ENCODE results near the gene C17orf78. TPM values are rescaled to one million over a fixed set of nuclear protein-coding genes. Genes with fewer than 3 reads are reported as not detected.
A peak's percentile ranks its signal among the peaks of the same experiment; 100 is the strongest.
"Not testable (repeated sequence)": the region's sequence is repeated elsewhere in the genome, so short reads cannot be mapped to it uniquely, and the experiment has no call there.

C17orf78 gene
- total and polyA plus RNA-seq, 5 donors from 2014 or later: 0.09 TPM; not detected in 4

- Mint-ChIP-seq H3K27me3 (peaks cover 4% of the 10 kb centered on the region), H3K27ac (peak overlapping the region in 1 of 3 donors; percentile 76), H3K9me3 (no peaks in the 10 kb centered on the region), H3K36me3 (no peaks in the 10 kb centered on the region), H3K4me1 (peaks cover 0 to 20% (median 12%) of the 10 kb centered on the region in 4 donors), H3K4me3 (no peak overlapping the region)
- Histone ChIP-seq H3K36me3 (ENCODE audit: control insufficient read depth, insufficient read depth, low read length) (no peaks in the 10 kb centered on the region), H3K4me3 (ENCODE audit: low read depth, low read length) (no peak overlapping the region), H3K9me3 (ENCODE audit: control insufficient read depth in 2 of 2, low read length in 2 of 2) (no peaks in the 10 kb centered on the region), H3K4me1 (ENCODE audit: control insufficient read depth, insufficient read depth, low read length, poor library complexity, severe bottlenecking) (peaks cover 8% of the 10 kb centered on the region), H3K27me3 (ENCODE audit: control insufficient read depth, insufficient read depth, low read length) (no peaks in the 10 kb centered on the region), H3K27ac (ENCODE audit: insufficient read depth, low read length, poor library complexity, severe bottlenecking) (no peak overlapping the region)
- no peak for DNase-seq
- no peak for ATAC-seq (ENCODE audit: low read depth in 2 of 2)
Measured at GRCh38 chr17:37391146-37391545, 15.4 kb downstream of the C17orf78 start.

DNA sequence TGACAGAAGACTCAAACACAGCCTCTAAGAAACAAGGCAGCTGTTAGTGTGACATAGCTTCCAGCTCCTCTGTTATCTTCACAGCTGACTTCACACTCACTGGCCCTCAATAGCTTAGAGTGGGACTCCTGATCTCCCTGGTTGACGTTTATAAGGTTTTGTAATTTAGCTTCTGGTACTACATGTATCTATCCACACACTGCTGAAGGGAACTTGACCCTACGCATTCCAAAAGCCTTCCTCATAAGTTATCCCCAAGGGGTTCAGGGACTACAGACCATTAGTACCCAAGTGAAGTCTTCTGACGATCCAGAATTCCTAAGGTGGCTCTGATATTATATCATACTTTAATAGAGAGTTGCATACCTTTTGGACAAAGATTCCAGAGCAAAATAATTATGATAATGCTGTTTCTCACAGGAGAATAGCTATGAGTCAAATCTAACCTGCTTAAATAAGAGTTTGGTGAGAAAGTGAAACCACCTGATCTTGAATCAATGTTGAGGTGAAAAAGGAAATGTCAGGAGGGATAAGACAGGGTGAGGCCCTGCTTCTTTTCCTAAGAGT, 16.3 kb downstream of the C17orf78 start:
- no peaks in the 10 kb centered on the region for H3K9me3 ChIP-seq (ENCODE audit: control insufficient read depth in 2 of 2, low read length in 2 of 2)
- H3K27ac ChIP-seq (ENCODE audit: insufficient read depth, low read length, poor library complexity, severe bottlenecking): no peak overlapping the region
- peaks cover 8% of the 10 kb centered on the region for H3K4me1 ChIP-seq (ENCODE audit: control insufficient read depth, insufficient read depth, low read length, poor library complexity, severe bottlenecking)
- H3K9me3 Mint-ChIP-seq: no peaks in the 10 kb centered on the region
- no peaks in the 10 kb centered on the region for H3K36me3 Mint-ChIP-seq
- H3K4me3 Mint-ChIP-seq: peak overlapping the region in 1 of 4 donors; percentile 26
- no peaks in the 10 kb centered on the region for H3K36me3 ChIP-seq (ENCODE audit: control insufficient read depth, insufficient read depth, low read length)
- peak overlapping the region; percentile 49 for H3K4me3 ChIP-seq (ENCODE audit: low read depth, low read length)
- H3K27ac Mint-ChIP-seq: peak overlapping the region in 2 of 3 donors; percentile 26 to 76
- DNase-seq (peak in 1 of 3 donors; percentile 64), ATAC-seq (ENCODE audit: low read depth in 2 of 2) (no peak)
- peaks cover 0 to 20% (median 12%) of the 10 kb centered on the region in 4 donors for H3K4me1 Mint-ChIP-seq
- peaks cover 4% of the 10 kb centered on the region for H3K27me3 Mint-ChIP-seq
- no peaks in the 10 kb centered on the region for H3K27me3 ChIP-seq (ENCODE audit: control insufficient read depth, insufficient read depth, low read length)

DNA sequence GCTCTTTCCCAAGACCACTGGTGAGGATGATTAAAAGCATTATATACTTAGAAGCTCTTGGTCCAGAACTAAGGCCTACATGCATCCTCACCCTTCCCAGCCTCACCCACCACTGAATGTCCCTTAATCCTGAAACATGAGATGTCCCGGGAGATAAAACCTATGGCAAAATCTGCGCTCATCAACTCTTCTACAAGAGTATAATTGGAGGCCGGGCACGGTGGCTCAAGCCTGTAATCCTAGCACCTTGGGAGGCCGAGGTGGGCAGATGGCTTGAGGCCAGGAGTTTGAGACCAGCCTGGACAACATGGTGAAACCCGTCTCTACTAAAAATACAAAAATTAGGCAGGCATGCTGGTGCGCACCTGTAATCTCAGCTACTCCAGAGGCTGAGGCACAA, 17.6 kb downstream of the C17orf78 start:
- no peak for ATAC-seq (ENCODE audit: low read depth in 2 of 2)
- H3K27ac Mint-ChIP-seq: no peak overlapping the region
- no peaks in the 10 kb centered on the region for H3K9me3 Mint-ChIP-seq
- H3K27me3 ChIP-seq (ENCODE audit: control insufficient read depth, insufficient read depth, low read length): no peaks in the 10 kb centered on the region
- no peaks in the 10 kb centered on the region for H3K36me3 ChIP-seq (ENCODE audit: control insufficient read depth, insufficient read depth, low read length)
- H3K4me1 Mint-ChIP-seq: peaks cover 0 to 20% (median 15%) of the 10 kb centered on the region in 4 donors
- peaks cover 8% of the 10 kb centered on the region for H3K4me1 ChIP-seq (ENCODE audit: control insufficient read depth, insufficient read depth, low read length, poor library complexity, severe bottlenecking)
- no peaks in the 10 kb centered on the region for H3K9me3 ChIP-seq (ENCODE audit: control insufficient read depth in 2 of 2, low read length in 2 of 2)
- H3K27me3 Mint-ChIP-seq: peaks cover 4% of the 10 kb centered on the region
- H3K27ac ChIP-seq (ENCODE audit: insufficient read depth, low read length, poor library complexity, severe bottlenecking): no peak overlapping the region
- H3K36me3 Mint-ChIP-seq: no peaks in the 10 kb centered on the region
- no peak overlapping the region for H3K4me3 Mint-ChIP-seq
- H3K4me3 ChIP-seq (ENCODE audit: low read depth, low read length): no peak overlapping the region
- no peak for DNase-seq

DNA sequence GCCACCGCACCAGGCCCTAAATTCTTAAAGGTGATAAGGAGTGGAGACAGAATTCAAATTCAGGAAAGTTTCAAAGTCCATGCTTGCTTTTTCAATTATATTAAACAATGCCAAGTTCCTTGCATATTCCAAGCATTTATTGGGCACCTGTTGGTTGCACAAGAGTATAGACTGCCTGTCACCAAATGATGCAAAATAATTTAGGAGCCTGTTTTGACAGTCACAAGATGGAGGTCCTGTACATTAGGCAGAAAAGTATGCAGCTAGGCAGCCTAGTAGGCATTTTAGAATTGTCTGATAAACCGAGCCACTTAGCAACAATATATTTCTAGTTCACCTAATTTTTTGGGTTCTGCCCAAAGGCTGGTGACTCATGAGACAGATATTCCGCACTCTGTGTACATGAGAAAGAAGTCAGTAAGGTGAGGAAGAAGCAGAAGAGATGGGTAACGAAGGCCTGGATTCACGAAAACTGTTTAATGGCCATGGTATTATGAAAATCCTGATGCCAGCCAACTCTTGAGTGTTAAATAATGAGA, 23.5 kb downstream of the C17orf78 start:
- no peaks in the 10 kb centered on the region for H3K9me3 ChIP-seq (ENCODE audit: control insufficient read depth in 2 of 2, low read length in 2 of 2)
- Mint-ChIP-seq H3K27ac (no peak overlapping the region), H3K27me3 (no peaks in the 10 kb centered on the region), H3K4me3 (no peak overlapping the region), H3K4me1 (peaks cover 3 to 20% (median 18%) of the 10 kb centered on the region in 4 donors), H3K36me3 (no peaks in the 10 kb centered on the region), H3K9me3 (no peaks in the 10 kb centered on the region)
- no peaks in the 10 kb centered on the region for H3K4me1 ChIP-seq (ENCODE audit: control insufficient read depth, insufficient read depth, low read length, poor library complexity, severe bottlenecking)
- DNase-seq (no peak), ATAC-seq (ENCODE audit: low read depth in 2 of 2) (no peak)
- H3K36me3 ChIP-seq (ENCODE audit: control insufficient read depth, insufficient read depth, low read length): no peaks in the 10 kb centered on the region
- no peak overlapping the region for H3K27ac ChIP-seq (ENCODE audit: insufficient read depth, low read length, poor library complexity, severe bottlenecking)
- no peak overlapping the region for H3K4me3 ChIP-seq (ENCODE audit: low read depth, low read length)
- H3K27me3 ChIP-seq (ENCODE audit: control insufficient read depth, insufficient read depth, low read length): no peaks in the 10 kb centered on the region

- no peaks in the 10 kb centered on the region for H3K36me3 Mint-ChIP-seq
- peak overlapping the region in 1 of 4 donors; percentile 21 for H3K4me3 Mint-ChIP-seq
- no peaks in the 10 kb centered on the region for H3K27me3 ChIP-seq (ENCODE audit: control insufficient read depth, insufficient read depth, low read length)
- no peak overlapping the region for H3K4me3 ChIP-seq (ENCODE audit: low read depth, low read length)
- H3K27me3 Mint-ChIP-seq: no peaks in the 10 kb centered on the region
- H3K27ac Mint-ChIP-seq: peak overlapping the region in 1 of 3 donors; percentile 76
- no peak overlapping the region for H3K27ac ChIP-seq (ENCODE audit: insufficient read depth, low read length, poor library complexity, severe bottlenecking)
- DNase-seq (no peak), ATAC-seq (ENCODE audit: low read depth in 2 of 2) (no peak)
- H3K4me1 ChIP-seq (ENCODE audit: control insufficient read depth, insufficient read depth, low read length, poor library complexity, severe bottlenecking): peaks cover 4% of the 10 kb centered on the region
- H3K9me3 Mint-ChIP-seq: no peaks in the 10 kb centered on the region
- H3K9me3 ChIP-seq (ENCODE audit: control insufficient read depth in 2 of 2, low read length in 2 of 2): no peaks in the 10 kb centered on the region
- no peaks in the 10 kb centered on the region for H3K36me3 ChIP-seq (ENCODE audit: control insufficient read depth, insufficient read depth, low read length)
- peaks cover 10 to 31% (median 27%) of the 10 kb centered on the region in 4 donors for H3K4me1 Mint-ChIP-seq
Measured at GRCh38 chr17:37400505-37400904, 24.7 kb downstream of the C17orf78 start.

DNA sequence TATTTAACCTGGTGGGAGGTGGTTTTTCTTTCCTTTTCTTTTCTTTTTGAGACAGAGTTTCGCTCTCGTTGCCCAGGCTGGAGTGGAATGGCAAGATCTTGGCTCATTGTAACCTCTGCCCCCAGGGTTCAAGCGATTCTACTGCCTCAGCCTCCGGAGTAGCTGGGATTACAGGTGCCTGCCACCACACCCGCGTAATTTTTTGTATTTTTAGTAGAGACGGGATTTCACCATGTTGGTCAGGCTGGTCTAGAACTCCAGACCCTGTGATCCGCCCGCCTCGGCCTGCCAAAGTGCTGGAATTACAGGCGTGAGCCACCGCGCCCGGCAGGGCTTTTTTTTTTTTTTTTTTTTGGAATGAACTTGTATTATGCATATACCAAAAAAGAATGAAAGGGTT, 29.7 kb downstream of the C17orf78 start:
- DNase-seq; H3K27ac ChIP-seq (ENCODE audit: insufficient read depth, low read length, poor library complexity, severe bottlenecking); H3K9me3 Mint-ChIP-seq; H3K27me3 Mint-ChIP-seq; ATAC-seq (ENCODE audit: low read depth in 2 of 2); H3K9me3 ChIP-seq (ENCODE audit: control insufficient read depth in 2 of 2, low read length in 2 of 2); H3K36me3 ChIP-seq (ENCODE audit: control insufficient read depth, insufficient read depth, low read length); H3K36me3 Mint-ChIP-seq; H3K27me3 ChIP-seq (ENCODE audit: control insufficient read depth, insufficient read depth, low read length): not testable (repeated sequence)
- Mint-ChIP-seq H3K4me1 (peaks cover 13 to 61% (median 45%) of the 10 kb centered on the region in 4 donors), H3K4me3 (peak overlapping the region; percentile 95 to 98 (median 96)), H3K27ac (peak overlapping the region in 1 of 3 donors; percentile 95)
- H3K4me3 ChIP-seq (ENCODE audit: low read depth, low read length): peak overlapping the region; percentile 85
- peaks cover 16% of the 10 kb centered on the region for H3K4me1 ChIP-seq (ENCODE audit: control insufficient read depth, insufficient read depth, low read length, poor library complexity, severe bottlenecking)

DNA sequence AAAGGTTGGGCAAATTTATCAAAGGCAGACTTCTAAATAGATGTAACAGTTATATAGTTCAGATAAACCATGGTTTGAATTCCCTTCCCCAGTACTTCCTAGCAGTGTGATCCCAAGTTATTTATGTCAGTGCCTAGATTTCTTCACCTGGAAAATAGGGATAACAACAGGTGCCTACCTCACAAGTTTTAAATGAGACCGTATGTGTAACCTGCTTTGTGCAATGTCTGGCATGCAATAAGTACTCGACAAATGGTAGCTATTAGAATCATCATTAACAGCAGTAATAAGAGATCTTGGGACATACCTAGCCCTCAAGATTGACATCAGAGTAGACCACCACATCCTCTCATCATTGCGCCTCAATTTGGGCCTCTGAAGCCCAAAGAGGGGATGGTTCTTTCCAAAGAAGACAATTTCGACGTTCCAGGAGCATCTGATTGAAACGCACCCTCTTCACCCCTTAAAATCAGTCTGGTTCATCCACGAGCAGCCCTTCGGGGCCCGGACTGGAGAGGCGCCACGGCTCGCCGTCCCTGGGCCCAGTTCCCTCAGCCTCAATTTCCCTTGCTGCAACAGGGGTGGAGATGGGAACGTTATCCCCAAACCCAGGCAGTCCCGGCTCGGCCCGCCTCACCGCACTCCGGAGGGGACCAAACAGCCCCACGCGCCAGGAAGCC, 30.3 kb downstream of the C17orf78 start:
- peaks cover 13 to 67% (median 49%) of the 10 kb centered on the region in 4 donors for H3K4me1 Mint-ChIP-seq
- DNase-seq: no peak

More for the DNA sequence above, 30.3 kb downstream of the C17orf78 start:
- Histone ChIP-seq H3K4me3 (ENCODE audit: low read depth, low read length) (peak overlapping the region; percentile 85), H3K27me3 (ENCODE audit: control insufficient read depth, insufficient read depth, low read length) (no peaks in the 10 kb centered on the region), H3K4me1 (ENCODE audit: control insufficient read depth, insufficient read depth, low read length, poor library complexity, severe bottlenecking) (peaks cover 16% of the 10 kb centered on the region), H3K27ac (ENCODE audit: insufficient read depth, low read length, poor library complexity, severe bottlenecking) (peak overlapping the region; percentile 62), H3K36me3 (ENCODE audit: control insufficient read depth, insufficient read depth, low read length) (peaks cover under 1% of the 10 kb centered on the region), H3K9me3 (ENCODE audit: control insufficient read depth in 2 of 2, low read length in 2 of 2) (no peaks in the 10 kb centered on the region)
- no peaks in the 10 kb centered on the region for H3K36me3 Mint-ChIP-seq
- ATAC-seq (ENCODE audit: low read depth in 2 of 2): peak in 1 of 2 donors; percentile 24
- no peaks in the 10 kb centered on the region for H3K27me3 Mint-ChIP-seq
- peak overlapping the region; percentile 86 to 95 (median 94) for H3K27ac Mint-ChIP-seq
- peak overlapping the region; percentile 95 to 98 (median 96) for H3K4me3 Mint-ChIP-seq
- no peaks in the 10 kb centered on the region for H3K9me3 Mint-ChIP-seq

Data from CD4-positive, CD25-positive, alpha-beta regulatory T cell (primary cell).